SK-N-SH treated with all-trans-retinoic acid at 6 μM for 48 hours (cell line): Measurements from ENCODE around the gene MICALL2.

Experiments used
- ARNTL ChIP-seq: fragments of 450-650 bp; formaldehyde crosslinking; IDR thresholded peaks from 2 replicates; pipeline ENCODE4 v1.5.0; 2020; ENCODE audit warnings: low read depth, mild to moderate bottlenecking, moderate library complexity, borderline replicate concordance
- CSDC2 ChIP-seq: fragments of 250-450 bp; sonication (Bioruptor Pico); IDR thresholded peaks from 2 replicates; pipeline ENCODE4 v1.5.0; 2020; ENCODE audit warnings: mild to moderate bottlenecking, moderate library complexity
- ESRRG ChIP-seq: fragments of 250-450 bp; sonication (Bioruptor Pico); IDR thresholded peaks from 2 replicates; pipeline ENCODE4 v1.6.1; 2021; ENCODE audit warnings: mild to moderate bottlenecking
- GLIS3 ChIP-seq: fragments of 250-450 bp; sonication (Bioruptor Pico); IDR thresholded peaks from 2 replicates; pipeline ENCODE4 v1.5.0; 2020; ENCODE audit warnings: mild to moderate bottlenecking, moderate library complexity
- OSR1 ChIP-seq: fragments of 250-450 bp; sonication (Bioruptor Pico); IDR thresholded peaks from 2 replicates; pipeline ENCODE4 v1.8.0; 2022; ENCODE audit warnings: moderate library complexity, mild to moderate bottlenecking, inconsistent platforms
- PPARA ChIP-seq: fragments of 250-450 bp; sonication (Bioruptor Pico); IDR thresholded peaks from 2 replicates; pipeline ENCODE4 v1.5.0; 2020; ENCODE audit warnings: mild to moderate bottlenecking, borderline replicate concordance
- RARB ChIP-seq: fragments of 250-450 bp; sonication (Bioruptor Pico); IDR thresholded peaks from 2 replicates; pipeline ENCODE4 v1.8.0; 2021; ENCODE audit warnings: mild to moderate bottlenecking, moderate library complexity
- SNAI2 ChIP-seq: fragments of 250-450 bp; sonication (Bioruptor Pico); IDR thresholded peaks from 2 replicates; pipeline ENCODE4 v1.5.0; 2020; ENCODE audit warnings: mild to moderate bottlenecking, moderate library complexity
- TCF4 ChIP-seq: fragments of 250-450 bp; sonication (Bioruptor Pico); IDR thresholded peaks from 2 replicates; pipeline ENCODE4 v1.8.0; 2021; ENCODE audit warnings: mild to moderate bottlenecking, moderate library complexity, borderline replicate concordance
- ZC3H10 ChIP-seq: fragments of 250-450 bp; sonication (Bioruptor Pico); IDR thresholded peaks from 2 replicates; pipeline ENCODE4 v1.5.1; 2021; ENCODE audit warnings: mild to moderate bottlenecking, moderate library complexity
- ZFP30 ChIP-seq: fragments of 450-650 bp; formaldehyde crosslinking; IDR thresholded peaks from 2 replicates; pipeline ENCODE4 v1.5.0; 2022; ENCODE audit warnings: mild to moderate bottlenecking, moderate library complexity
- ZNF8 ChIP-seq: fragments of 450-650 bp; formaldehyde crosslinking; IDR thresholded peaks from 2 replicates; pipeline ENCODE4 v1.5.0; 2020; ENCODE audit warnings: mild to moderate bottlenecking, moderate library complexity
- TF ChIP-seq, protein P1 (sequence below): fragments of 250-450 bp; sonication (Bioruptor Pico); IDR thresholded peaks from 2 replicates; pipeline ENCODE4 v1.5.0; 2020; ENCODE audit warnings: mild to moderate bottlenecking, moderate library complexity
- TF ChIP-seq, protein P2 (sequence below): fragments of 250-450 bp; sonication (Bioruptor Pico); IDR thresholded peaks from 2 replicates; pipeline ENCODE4 v1.5.1; 2020; ENCODE audit warnings: low read depth, mild to moderate bottlenecking, moderate library complexity

DNA sequence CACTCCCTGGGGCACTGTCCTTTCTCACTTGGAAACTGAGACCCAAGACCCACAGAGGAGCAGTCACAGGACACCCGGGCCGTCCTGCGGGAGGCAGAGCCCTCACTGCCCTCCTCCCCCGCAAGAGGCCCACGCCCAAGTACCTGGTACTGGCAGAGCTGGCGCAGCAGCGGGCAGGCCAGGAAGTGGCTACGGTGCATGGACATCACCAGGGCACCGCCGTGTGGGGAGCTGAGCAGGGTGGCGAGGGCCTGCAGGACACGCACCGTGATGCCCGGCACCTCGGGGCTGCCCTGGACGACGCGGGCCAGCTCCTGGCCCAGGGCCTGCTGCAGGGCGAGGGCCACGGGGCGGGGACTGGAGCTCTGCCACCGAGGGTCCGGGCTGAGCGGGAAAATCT, 20.0 kb upstream of the MICALL2 start:
- TF ChIP-seq, protein P1, sequence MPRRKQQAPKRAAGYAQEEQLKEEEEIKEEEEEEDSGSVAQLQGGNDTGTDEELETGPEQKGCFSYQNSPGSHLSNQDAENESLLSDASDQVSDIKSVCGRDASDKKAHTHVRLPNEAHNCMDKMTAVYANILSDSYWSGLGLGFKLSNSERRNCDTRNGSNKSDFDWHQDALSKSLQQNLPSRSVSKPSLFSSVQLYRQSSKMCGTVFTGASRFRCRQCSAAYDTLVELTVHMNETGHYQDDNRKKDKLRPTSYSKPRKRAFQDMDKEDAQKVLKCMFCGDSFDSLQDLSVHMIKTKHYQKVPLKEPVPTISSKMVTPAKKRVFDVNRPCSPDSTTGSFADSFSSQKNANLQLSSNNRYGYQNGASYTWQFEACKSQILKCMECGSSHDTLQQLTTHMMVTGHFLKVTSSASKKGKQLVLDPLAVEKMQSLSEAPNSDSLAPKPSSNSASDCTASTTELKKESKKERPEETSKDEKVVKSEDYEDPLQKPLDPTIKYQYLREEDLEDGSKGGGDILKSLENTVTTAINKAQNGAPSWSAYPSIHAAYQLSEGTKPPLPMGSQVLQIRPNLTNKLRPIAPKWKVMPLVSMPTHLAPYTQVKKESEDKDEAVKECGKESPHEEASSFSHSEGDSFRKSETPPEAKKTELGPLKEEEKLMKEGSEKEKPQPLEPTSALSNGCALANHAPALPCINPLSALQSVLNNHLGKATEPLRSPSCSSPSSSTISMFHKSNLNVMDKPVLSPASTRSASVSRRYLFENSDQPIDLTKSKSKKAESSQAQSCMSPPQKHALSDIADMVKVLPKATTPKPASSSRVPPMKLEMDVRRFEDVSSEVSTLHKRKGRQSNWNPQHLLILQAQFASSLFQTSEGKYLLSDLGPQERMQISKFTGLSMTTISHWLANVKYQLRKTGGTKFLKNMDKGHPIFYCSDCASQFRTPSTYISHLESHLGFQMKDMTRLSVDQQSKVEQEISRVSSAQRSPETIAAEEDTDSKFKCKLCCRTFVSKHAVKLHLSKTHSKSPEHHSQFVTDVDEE = no peak
- TF ChIP-seq ZFP30 (CRISPR knock-in tag) (no peak), TCF4 (no peak), OSR1 (CRISPR knock-in tag) (no peak), ARNTL (CRISPR knock-in tag) (no peak), SNAI2 (CRISPR knock-in tag) (no peak), ZC3H10 (CRISPR knock-in tag) (no peak), PPARA (CRISPR knock-in tag) (no peak), RARB (CRISPR knock-in tag) (no peak), CSDC2 (no peak), ESRRG (CRISPR knock-in tag) (no peak), ZNF8 (CRISPR knock-in tag) (no peak), GLIS3 (no peak)
- TF ChIP-seq, protein P2, sequence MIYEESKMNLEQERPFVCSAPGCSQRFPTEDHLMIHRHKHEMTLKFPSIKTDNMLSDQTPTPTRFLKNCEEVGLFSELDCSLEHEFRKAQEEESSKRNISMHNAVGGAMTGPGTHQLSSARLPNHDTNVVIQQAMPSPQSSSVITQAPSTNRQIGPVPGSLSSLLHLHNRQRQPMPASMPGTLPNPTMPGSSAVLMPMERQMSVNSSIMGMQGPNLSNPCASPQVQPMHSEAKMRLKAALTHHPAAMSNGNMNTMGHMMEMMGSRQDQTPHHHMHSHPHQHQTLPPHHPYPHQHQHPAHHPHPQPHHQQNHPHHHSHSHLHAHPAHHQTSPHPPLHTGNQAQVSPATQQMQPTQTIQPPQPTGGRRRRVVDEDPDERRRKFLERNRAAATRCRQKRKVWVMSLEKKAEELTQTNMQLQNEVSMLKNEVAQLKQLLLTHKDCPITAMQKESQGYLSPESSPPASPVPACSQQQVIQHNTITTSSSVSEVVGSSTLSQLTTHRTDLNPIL (CRISPR knock-in tag) = no peak
